ENCODE results near the gene TNFRSF9.
"Not testable (repeated sequence)": the region's sequence is repeated elsewhere in the genome, so short reads cannot be mapped to it uniquely, and the experiment has no call there.

TNFRSF9 gene

DNA sequence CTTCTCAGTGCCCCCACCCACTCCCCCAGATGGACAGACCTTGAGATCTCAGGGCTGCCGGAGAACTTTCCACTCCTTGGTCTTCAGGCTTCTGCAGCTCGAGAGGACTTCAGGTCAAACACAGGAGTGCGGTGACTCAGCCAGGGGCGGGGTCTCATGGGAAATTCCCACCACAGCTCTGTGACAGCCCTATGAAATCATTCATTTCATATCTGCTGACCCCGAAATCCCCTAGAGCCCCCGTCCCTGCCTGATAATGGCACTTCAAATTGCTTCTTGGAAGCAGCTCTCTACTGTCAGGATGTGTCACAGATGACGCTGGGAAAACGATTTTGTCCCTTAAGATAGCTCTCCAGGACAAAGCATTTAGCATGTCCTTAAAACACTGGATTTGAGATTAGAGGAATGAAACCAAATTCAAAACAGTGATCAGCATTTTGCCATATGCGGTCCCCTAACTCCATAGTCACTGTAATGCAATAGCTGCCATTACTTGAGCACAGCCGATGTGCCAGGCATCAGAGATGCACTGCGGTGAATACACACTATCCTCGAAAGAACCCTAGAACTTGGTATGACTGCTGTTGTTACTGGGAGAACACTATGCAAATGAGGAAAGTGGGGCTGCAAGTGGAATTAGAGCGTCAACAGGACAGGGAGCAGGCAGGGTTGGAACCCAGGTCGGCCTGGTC, at the start of gene TNFRSF9:
TNFRSF9 (minus strand) TSS at position 95 of the 692 bp plus-strand sequence. CDS start 845 bp downstream, outside the sequence.
- peak; percentile 67 for DNase-seq

DNA sequence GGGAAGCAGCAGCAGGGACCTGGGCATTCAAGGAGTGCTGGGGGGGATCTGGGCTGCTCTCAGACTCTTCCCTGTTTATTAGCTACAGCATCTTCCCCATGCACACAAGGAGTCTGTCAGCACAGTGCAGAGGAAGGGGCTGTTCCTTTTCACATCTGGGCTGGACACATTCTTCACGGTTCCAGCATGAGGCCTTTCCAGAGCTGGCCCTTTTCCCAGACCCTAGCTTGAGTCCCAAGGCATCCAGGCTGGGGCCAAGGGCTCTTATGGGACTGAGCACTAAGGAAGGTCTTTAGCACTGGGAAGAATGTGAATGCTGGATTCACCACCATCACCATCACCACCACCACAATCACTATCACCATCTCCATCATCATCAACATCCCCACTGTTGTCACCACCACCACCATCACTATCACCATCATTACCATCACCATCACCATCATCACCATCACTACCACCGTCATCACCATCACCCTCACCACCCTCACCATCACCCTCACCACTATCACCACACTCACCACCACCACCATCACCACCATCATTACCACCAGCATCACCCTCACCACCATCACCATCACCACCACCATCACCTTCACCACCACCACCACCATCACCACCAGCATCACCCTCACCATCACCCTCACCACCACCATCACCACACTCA, 49.3 kb upstream of the TNFRSF9 start:
- DNase-seq, result no peak

DNA sequence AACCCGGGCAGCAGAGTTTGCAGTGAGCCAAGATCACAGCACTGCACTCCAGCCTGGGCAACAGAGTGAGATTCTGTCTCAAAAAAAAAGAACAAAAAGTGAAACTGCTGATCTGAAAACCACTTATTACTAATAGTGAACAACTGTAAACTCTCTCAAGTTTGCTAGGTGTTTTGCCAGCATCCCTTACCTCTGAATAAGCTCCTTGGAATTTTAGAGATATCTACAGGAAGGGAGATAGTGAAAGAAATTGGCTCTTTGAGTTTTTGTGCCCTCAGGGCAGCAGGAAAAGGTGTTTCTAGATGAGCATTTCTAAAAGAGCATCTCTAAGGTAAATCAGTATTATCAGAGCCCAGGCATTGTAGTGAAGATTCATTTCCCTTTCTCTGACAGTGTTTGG, 47.9 kb upstream of the TNFRSF9 start:
- DNase-seq, result no peak

DNA sequence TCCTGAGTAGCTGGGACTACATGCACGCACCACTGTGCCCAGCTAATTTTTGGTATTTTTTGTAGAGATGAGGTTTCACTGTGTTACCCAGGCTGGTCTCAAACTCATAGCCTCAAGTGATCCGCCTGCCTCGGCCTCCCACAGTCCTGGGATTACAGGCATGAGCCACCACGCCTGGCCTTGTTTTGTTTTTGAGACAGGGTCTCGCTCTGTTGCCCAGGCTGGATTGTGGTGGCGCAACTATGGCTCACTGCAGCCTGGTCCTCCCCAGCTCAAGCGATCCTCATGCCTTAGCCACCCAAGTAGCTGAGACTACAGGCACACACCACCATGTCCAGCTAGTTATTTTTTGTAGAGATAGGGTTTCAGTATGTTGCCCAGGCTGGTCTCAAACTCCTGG, 46.9 kb upstream of the TNFRSF9 start:
- no peak for DNase-seq

DNA sequence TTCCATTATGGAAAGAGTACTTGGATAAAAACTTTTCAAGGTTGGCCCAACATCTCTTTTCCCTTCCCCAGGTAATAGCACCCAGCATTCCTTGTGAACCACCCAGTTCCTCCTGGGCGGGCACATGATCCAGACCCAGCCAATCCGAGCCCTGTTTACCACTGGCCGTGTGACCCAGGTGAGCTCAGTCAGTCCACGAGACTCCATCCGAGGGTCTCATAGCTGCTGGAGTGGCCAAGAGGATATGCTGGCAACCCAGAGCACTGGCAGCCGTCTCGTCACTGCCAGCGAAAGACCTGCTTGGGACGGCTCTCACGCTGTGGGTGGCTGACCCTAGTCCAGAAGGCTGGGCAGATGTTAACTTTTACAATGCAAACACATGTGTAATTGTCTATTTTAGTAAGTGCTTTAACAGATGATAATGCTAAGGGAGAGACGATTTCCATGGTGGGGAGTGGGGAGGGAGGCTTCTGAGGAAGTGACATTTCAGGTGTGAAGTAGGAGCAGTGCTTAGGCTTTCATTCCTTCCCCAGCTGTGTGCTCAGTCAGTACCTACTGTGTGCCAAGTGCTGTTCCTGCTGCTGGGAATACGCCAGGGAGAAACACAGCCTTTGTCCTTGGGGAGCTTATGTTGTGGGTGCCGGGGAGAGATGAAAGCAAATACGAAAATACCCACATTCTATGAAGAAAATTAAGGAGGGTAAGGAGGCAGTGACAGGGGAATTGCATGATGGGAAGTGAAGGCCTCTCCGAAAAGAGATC, 45.4 kb upstream of the TNFRSF9 start:
- DNase-seq, result no peak

DNA sequence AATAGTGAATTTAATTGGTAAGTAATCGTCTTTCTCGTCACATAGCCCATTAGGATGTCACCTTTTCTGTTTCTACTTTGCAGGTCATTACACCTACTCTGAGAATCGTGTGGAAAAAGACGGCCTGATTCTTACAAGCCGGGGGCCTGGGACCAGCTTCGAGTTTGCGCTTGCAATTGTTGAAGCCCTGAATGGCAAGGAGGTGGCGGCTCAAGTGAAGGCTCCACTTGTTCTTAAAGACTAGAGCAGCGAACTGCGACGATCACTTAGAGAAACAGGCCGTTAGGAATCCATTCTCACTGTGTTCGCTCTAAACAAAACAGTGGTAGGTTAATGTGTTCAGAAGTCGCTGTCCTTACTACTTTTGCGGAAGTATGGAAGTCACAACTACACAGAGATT, 44.2 kb upstream of the TNFRSF9 start:
- no peak for DNase-seq

DNA sequence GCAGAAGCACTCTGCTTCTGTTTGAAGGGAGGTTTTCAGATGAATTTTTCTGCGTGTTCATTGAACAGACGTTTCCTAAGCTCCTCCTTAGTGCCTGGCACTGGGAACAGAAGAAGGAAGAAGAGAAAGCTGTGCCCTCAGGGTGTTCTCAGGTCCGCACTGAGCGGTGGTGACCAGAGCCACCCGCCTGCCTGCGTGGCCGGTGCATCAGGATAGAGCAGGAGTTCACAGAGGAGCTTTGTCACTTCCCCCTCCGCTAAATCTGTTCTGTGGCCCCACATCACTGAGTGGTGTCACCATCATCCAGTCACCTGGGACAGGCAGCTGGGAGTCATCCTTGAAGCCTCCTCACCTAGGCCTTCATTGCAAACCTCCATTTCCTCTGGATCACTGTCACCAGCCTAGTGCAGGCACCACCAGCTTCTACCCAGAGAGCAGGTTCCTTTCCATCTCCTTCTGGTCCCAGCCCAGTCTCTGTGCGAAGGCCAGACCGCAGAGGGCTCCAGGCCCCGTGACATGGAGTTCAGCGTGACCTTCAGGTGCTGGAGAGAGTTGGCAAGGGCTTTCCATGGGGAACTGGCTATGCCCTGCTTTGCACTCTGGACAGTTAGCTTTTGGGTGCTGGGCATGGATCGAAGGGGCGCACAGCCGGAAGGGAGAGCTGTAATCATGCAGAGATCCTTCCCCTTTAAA, 42.6 kb upstream of the TNFRSF9 start:
- no peak for DNase-seq

DNA sequence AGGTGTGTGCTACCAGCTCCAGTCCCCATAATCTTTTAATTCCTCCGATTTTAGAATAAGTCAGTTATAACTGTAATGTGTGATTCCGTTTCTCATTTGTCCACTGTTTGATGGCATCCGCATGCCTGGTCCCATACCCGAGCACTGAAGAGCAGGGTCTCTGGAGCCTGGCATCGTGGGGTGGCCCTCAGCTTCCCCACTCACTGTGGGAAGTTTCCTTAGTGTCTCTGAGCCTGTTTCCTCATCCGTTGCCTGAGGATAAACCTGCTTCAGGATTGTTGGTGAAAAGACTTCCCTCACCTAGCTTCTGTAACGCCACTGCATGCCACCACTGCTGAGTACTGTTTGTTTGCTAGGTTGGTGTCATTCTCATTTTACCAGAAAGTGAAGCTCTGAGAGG, 40.3 kb upstream of the TNFRSF9 start:
- no peak for DNase-seq

DNA sequence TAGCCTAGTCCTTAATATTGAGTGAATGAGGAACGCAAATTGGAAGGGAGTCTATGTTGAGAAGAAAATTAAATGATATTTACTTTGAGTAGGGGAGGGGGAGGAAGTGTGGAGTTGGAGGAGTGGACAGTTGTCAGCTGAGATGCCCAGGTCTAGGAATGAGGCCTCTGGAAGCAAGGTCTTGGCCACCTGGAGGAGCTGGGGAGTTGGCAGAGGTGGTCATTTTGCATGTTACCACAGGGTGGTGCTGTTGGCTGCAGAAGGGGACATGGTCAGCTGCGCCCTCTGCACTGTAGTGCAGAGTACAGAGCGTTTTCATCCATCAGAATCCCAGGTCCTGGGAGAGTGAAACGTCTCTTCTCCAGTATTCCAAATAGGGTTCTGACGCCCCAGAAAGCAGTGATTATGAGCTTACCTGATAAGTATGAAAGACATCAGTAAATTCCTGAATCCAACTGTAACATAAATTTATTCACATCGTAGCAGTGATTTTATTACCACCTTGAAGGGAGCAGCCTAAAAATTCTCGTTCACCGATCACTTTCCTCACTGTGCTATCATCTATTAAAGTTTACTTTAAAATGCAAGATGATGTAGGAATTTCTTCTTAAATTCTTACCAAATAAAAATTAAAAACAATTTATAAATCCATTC, 34.7 kb upstream of the TNFRSF9 start:
- DNase-seq, result peak; percentile 6

DNA sequence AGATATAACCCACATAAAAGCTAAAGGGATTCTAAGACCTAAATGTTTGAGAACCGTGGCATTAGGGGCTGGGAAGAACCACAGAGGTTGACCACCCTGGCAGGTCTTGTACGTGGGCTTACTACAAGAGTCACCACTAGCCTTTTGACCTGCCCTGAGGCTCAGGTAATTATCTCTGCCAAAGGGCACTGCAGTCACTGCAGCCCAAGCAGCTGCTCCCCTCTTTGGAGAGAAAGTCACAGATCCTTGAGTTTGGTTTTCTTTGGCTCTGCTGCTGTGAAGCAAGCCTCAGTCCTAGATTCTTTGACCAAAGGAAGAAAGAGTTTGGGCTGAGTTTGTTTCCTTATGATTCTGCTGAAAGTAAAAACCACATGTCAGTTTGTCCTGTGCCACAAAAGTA, 32.4 kb upstream of the TNFRSF9 start:
- no peak for DNase-seq

DNA sequence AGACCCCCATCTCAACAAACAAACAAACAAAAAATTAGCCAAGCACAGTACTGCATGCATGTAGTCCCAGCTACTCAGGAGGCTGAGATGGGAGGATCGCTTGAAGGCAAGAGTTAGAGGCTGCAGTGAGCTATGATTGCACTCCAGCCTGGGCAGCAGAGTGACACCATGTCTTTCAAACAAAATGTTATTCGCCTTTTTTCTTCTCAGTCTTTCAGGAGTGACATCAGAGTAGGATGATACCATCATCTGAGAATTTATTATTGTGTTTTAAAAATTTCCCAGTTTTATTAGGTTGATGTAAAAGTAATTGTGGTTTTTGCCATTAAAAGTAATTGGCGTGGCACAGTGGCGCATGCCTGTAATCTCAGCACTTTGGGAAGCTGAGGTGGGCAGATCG, 31.6 kb upstream of the TNFRSF9 start:
- DNase-seq, result no peak

DNA sequence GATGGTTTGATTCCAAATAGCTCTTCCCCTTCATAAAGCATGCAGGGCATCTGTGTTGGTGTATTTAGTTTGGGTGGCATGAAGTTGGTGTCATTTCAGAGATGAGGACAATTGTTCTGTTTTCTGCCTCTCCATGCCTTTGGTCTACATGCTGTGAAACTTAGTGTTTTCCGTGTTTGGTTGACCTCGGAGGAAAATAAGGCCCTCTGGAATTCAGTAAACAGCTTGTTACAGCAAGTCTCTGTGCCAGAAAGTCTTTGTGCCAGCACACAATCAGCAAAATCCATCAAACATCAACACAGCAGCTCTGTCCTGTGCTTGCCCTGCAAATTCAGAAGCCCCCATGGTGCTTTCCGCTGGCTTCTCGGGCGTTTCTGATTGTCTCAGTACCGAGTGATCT, 30.4 kb upstream of the TNFRSF9 start:
- no peak for DNase-seq

DNA sequence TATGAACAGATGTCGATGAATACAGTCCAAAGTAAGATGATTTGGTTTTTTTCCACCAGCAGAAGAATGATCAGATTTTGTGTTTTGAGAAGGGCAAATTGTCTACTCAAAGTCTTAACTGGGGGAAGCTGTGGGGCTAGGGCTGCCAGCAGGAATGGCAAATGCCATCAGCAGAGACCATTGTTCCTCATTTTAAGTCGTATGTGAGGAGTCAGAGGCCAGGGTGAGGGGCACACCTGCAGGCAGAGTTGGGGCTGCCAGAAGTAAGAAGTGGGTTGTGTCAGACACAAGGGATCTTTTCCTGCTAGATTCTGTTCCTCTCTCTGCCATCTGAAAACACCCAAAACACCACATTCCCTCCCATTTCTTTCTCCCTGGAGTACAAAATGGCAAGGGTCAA, 29.6 kb upstream of the TNFRSF9 start:
- DNase-seq, result no peak

DNA sequence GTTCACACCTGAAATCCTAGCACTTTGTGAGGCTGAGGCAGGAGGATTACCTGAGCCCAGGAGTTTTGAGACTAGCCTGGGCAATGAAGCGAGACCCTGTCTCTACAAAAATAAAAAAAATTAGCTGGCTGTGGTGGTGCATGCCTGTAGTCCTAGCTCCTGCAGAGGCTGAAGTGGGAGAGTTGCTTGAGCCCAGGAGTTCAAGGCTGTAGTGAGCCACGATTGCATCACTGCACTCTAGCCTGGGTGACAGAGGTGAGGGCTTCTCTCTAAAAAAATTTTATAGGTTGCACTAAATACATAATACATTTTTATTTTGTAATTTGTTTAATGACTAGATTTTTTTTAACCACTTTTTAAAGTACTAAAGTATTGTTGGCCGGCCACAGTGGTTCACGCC, 27.0 kb upstream of the TNFRSF9 start:
- DNase-seq, result no peak

DNA sequence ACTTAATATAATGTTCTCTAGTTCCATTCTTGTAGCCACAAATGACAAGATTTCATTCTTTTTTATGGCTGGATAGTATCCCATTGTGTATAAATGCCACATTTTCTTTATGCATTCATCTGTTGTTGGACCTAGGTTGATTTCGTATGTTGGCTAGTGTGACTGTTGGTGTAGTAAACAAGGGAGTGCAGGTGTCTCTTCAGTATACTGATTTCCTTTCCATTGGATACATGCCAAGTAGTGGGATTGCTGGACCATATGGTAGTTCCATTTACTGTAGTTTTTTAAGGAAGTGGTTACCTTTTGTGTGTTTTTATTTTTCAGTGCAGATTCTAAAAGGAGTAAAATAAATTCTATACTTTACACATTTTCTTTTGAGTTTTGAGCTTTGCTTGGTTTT, 26.6 kb upstream of the TNFRSF9 start:
- DNase-seq, result no peak

DNA sequence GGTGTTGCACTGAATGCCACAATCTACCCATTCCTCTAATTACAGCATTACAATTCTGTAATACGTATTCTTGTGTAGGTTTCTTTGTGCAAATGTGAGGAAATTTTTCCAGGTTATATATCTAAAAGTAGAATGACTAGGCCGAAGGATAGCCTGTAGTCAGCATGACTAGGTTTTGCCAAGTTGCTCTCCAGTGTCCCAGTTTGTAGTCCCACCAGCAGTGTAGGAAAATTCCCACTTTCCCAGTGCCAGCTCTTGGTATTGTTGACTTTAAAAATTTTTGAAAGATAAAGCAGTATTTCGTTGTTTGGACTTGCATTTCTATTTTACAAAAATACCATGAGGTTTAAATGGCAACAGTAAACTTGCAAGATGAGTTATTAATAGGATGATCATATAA, 23.8 kb upstream of the TNFRSF9 start:
- no peak for DNase-seq

DNA sequence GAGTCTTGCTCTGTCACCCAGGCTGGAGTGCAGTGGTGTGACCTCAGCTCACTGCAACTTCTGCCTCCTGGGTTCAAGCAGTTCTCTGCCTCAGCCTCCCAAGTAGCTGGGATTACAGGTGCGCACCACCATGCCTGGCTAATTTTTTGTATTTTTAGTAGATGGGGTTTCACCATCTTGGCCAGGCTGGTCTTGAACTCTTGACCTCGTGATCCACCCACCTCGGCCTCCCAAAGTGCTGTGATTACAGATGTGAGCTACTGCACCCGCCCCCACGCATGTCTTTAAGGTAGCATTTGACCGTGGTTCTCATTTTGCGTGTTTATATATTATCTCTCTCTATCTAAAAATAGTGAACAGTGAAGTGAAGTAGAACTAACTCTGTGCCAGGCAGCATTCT, 23.2 kb upstream of the TNFRSF9 start:
- DNase-seq, result not testable (repeated sequence)

DNA sequence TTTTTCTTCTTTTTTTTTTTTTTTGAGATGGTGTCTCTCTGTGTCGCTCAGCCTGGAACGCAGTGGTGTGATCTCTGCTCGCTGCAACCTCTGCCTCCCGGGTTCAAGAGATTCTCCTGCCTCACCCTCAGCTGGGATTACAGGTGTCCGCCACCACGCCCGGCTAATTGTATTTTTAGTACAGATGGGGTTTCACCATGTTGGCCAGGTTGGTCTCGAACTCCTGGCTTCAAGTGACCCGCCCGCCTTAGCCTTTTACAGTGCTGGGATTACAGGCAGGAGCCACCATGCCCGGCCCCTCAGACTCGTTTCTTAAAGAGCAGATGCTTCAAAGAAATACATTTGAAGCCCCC, 22.7 kb upstream of the TNFRSF9 start:
- not testable (repeated sequence) for DNase-seq

DNA sequence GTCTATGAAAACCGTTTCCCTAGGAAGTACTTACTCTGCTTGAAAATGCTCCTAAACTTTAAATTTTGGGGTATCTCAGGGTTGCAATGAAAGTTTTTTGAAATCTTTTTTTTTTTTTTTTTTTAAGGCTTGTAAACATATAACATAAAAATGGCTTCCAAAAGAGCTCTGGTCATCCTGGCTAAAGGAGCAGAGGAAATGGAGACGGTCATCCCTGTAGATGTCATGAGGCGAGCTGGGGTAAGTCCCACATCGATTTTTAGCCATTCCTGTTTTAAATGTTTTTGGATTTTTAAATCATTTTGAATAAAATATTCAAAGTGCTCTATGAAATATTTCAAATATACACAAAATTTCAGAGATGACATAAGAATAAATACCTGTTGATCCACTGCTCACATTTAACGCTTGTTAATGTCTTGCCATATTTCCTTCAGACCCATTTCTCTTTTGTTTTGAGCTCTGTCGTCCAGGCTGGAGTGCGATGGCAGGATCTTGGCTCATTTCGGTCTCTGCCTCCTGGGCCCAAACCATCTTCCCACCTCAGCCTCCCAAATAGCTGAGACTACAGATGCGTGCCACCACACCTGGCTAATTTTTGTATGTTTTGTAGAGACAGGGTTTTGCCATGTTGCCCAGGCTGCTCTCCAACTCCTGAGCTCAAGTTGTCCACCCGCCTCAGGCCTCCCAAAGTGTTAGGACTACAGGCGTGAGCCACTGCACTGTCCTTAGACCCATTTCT, 22.2 kb upstream of the TNFRSF9 start:
- DNase-seq, result no peak

DNA sequence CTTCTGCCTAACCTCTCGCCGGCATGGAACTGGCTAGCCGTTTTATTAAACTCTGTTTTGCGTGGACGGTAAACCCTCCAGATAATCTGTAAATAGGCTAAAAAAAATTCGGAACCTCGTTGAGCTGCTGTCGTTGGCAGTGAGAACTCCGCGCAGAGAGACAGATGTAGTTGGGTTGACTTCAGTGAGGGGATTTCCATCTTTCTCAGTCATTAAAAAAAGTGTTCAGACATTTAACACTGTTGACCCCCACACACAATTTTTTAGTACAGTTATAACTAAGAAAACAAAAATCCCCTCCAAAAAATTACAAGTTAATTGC, 21.3 kb upstream of the TNFRSF9 start:
- peak; percentile 53 for DNase-seq

DNA sequence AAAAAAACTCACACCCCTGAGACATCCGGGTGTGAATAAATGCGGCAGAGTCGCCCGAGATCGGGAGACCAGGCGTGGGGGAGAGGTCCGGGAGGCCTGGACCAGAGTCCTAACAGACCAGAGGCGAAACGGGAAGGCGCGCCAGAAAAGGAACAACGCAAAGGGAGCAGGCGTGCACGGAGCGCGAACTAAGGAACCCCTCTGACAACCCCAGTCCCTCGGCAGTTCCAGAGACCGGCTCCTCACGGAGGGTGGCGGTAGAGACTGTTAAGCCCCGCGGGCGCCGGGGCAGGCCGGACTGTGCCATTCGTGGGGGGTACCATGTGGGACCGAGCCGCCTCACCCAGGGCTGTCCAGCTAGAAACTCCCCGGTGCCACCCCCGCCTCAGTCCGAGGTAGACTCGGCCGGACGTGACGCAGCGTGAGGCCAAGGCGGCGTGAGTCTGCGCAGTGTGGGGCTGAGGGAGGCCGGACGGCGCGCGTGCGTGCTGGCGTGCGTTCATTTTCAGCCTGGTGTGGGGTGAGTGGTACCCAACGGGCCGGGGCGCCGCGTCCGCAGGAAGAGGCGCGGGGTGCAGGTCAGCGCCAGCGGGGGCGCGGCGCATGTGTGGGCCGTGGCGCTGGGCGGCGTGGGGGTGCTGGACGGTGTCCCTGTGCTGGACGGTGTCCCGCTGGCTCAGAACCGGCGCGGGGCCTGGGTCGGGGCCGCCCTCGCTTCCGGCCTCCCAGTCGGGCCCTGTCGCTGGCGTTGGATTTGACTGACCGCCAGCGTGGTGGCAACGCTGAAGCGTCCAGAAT, 20.8 kb upstream of the TNFRSF9 start, which contains the start of gene PARK7:
PARK7 (plus strand) TSS at position 496 of the 798 bp plus-strand sequence. CDS start 1,075 bp downstream, outside the sequence.
- peak; percentile 99 for DNase-seq

DNA sequence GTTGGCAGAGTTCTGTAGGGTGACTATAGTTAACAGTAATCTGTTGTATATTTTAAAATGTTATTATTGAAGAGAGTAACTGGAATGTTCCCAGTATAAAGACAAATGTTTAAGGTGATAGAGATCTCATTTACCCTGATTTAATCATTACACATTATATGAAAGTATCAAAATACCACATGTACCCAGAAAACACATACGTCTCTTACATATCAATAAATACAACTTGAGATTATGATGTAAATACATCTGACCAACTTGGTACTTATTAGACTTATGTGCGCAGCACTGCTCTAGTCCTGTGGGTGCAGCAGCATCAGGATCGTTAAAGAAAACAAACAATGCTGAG, 20.2 kb upstream of the TNFRSF9 start:
- no peak for DNase-seq
